Right lobe of liver (tissue), 4 donors: ENCODE measurements around the gene MICALL1.

ENCODE experiments used
- CTCF ChIP-seq, 4 donors: fragments of 200-600 bp in 3 of 4; fragments of 450-650 bp in 1 of 4; IDR thresholded peaks; one replicate each; pipeline versions ENCODE4 v1.5.1 to v1.8.0; 2016 to 2022; ENCODE audit warnings: antibody characterized with exemption in 4 of 4, mild to moderate bottlenecking in 2 of 4
- POLR2A ChIP-seq: fragments of 450-650 bp; IDR thresholded peaks from one replicate; pipeline ENCODE4 v1.6.1; 2017; ENCODE audit warnings: antibody characterized with exemption, mild to moderate bottlenecking
- donor health status: DM: no; HTN: no; CAD: no.
- donor health status: DM: no; HTN: no; CAD: no.
- donor health status: DM: no; HTN: yes; CAD: no.

DNA sequence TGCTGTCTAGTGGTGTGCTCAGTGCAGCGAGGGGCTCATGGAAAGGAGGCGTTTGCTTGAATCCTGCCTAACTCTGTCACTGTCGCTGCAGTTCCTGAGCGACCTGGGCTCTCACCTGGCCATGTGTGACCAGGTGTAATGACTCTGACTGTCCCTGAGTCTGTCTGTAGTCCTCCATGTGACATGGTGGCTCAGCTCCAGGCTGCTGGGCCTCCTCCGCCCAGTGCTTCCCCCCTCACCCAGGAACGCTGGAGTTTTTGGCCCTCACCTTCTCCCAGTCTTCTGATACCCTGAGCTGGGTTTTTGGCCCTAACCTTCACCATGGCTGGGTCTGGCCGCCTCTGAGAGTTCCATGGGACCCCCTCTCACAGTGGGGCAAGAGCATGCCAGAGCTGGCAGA lies 20.3 kb downstream of the MICALL1 start:
- no peak for TF ChIP-seq CTCF (IDR thresholded peaks at IDR 0.05)
- TF ChIP-seq POLR2A: no peak
